ENCODE results near the gene ADH1A.
"Not testable (repeated sequence)": the region's sequence is repeated elsewhere in the genome, so short reads cannot be mapped to it uniquely, and the experiment has no call there.

Gene ADH1A

DNA sequence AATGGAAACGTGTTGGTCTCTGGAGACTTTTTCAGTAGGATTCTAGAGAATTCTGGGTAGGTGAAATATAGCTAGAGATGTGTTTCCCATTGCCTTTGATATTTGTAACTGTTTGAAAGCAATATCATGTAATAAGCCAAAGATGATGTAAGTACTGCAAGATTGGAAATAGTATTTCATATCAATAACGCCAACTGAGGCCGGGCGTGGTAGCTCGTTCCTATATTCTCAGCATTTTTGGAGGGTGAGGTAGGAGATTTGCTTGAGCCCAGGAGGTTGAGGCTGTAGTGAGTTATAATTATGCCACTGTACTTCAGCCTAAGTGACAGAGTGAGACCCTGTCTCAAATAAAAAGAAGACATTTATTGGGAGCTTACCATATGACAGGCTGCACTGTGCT is 9.5 kb downstream of the ADH1A start:
- no peak for DNase-seq (ENCODE audit: low read depth in 2 of 2)

DNA sequence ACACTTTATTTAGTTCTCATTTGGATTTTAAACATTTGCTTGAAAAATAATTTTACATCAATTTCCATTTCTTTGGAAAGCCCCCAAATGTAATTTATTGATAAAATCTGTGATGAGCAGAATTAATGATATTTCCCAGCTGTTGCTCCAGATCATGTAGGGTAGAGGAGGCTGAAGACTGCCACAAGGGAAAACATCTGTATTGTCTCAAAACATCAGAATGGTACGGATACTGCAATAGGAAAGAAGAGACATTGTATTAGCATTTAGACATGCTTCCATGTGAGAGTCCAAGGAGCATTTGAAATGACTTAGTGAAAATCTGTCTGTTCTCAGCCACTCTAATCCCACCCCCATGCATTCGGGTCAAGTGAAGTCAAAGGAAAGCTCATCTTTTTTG is 14.4 kb downstream of the ADH1A start:
- DNase-seq (ENCODE audit: low read depth in 2 of 2), result no peak

DNA sequence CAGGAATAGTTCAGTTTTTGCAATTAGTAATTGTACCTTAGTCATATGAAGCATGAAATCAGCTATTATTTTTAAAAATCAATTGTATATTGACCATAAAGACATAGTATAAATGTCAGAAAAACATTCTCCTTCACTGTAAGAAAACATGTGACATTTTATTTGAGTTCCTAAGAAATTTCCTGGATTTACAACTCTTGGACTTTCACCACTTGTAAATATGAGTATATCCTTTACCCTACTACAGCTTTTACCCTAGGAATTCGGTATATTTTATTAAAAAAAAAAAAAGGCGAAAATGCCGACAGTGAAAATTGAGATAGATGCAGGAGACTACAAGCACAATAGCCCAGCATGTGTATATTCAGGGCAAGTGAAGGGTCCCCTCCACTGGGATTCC is 14.9 kb downstream of the ADH1A start:
- no peak for DNase-seq (ENCODE audit: low read depth in 2 of 2)

DNA sequence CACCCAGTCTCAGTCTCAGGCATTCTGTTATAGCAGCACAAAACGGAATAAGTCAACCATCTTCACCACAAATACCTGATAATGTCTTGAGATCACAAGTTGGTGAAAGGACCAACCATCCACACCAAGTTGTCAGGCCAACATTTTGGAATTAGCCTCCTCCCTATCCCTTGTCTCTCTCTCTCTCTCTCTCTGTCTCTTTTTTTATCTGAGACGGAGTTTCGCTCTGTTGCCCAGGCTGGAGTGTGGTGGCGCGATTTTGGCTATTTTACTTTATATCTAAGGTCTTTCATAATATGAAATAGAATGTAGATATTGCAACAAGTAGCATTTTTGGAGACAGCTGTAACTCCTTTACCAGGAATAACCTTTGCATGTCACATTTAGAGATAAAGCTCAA is 15.7 kb downstream of the ADH1A start:
- DNase-seq (ENCODE audit: low read depth in 2 of 2), result no peak

- no peak for DNase-seq (ENCODE audit: low read depth in 2 of 2)
These were observed 17.1 kb downstream of the ADH1A start for GRCh38 chr4:99273704-99274103.

DNA sequence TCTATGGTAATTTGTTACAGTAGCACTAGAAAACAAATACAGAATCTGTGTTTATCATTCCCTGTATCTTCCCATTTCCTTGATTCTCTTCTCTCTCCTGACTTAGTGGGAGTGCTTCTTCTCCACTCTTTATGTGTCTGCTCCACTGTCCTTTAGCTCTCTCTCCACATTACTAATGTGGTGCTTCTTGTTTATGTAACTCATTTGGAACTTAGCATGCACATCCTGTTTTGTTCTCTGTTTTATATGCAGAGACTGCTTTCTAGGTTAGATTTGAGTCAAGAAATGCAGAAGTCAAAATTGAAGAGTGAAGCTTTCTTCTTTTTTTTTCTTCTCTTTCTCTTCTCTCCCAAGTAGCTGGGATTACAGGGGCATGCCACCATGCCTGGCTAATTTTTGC is 25.9 kb downstream of the ADH1A start:
- no peak for DNase-seq (ENCODE audit: low read depth in 2 of 2)

DNA sequence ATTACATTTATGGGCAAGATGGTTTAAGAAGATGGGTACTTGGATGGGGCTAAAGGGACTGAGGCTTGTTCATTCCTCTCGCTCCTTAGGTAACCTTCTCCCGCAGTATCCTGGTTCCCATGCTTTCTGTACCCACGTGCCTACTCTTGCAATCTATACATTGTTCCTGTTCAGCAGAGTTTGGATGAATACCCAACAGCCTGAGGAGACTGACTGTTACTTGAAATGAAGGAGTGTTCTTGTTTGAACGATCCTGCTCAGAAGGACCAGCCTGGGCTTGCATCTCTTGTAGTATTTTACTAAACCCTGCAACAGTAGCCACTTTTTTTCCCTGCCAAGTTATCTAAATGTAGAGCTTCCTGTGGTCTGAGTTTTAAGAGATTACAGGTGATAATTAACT is 38.0 kb downstream of the ADH1A start:
- DNase-seq (ENCODE audit: low read depth in 2 of 2), result no peak

DNA sequence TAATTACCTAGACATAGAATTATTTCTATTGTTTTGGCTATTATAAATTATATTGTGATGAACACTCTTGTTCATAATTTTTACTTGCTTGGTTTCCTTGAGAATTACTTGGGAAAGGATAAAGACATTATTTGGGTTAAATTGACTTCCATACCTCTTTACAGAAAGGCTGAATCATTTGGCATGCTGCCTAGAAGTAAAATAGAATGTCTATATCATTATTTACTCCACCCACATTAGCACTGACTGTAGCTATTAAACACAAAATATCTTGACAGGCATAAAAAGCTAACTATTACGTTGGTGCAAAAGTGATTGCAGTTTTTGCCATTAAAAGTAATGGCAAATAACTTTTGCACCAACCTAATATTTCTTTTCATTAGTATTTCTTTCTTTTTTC is 42.1 kb downstream of the ADH1A start:
- no peak for DNase-seq (ENCODE audit: low read depth in 2 of 2)

DNA sequence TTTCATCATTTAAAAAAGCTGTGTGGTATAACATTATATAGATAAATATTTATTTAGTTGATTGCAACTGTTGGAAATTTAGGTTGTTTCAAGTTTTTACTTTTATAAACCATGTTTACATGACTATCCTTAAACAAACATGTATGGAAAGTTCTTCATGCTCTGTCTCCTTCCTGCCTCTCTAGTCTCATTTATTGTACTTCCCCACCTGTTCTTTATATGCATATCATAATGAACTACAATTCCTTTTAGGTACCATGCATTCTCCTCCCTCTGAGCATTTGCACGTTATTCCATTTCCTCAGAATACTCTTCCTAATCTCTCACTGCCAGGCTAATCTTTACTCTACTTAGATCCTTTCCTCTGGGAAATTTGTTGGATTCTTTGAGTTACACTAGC is 54.8 kb downstream of the ADH1A start:
- DNase-seq (ENCODE audit: low read depth in 2 of 2), result no peak

DNA sequence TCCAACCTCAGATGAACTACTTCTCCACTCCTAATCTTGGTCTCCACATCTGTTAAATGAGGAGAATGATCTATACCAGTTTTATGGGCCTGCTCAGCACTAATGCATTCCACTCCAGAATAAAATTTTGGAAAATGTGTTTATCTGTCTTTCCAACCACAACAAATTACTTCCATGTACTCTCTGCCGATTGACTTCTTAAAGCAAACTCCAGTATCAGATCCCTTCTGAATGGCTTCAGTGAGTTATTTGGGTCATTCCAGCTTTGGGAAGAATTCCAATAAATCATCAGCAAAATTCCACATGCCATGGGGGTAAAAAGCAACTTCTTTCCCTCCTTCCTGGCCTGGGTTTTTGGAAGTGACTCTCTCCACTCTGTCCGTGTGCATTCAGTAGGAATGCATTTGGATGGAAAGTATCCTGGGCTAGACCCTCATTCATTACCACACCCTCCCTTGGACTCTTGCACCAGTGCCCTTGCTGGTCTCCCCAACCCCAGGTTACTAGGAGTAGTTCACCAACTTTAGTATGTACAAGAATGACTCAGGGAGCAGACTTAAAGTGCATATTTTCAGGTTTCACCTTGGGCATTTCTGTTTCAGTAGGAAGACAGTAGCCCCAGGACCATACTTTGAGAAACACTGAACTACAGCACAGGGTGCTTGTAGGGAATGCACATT is 56.3 kb downstream of the ADH1A start:
- no peak for DNase-seq (ENCODE audit: low read depth in 2 of 2)

DNA sequence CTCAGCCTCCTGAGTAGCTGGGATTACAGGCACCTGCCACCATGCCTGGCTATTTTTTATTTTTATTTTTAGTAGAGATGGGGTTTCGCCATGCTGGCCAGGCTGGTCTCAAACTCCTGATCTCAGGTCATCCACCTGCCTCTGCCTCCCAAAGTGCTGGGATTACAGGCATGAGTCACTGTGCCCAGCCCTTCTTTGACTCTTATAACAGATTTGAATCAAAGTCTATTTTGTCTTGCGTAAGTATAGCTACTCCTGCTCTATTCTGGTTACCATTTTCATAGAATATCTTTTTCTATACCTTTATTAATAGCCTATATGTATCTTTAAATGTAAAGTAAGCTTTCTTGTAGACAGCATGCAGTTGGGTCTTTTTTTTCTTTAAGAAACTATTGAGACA is 57.4 kb downstream of the ADH1A start:
- not testable (repeated sequence) for DNase-seq (ENCODE audit: low read depth in 2 of 2)

DNA sequence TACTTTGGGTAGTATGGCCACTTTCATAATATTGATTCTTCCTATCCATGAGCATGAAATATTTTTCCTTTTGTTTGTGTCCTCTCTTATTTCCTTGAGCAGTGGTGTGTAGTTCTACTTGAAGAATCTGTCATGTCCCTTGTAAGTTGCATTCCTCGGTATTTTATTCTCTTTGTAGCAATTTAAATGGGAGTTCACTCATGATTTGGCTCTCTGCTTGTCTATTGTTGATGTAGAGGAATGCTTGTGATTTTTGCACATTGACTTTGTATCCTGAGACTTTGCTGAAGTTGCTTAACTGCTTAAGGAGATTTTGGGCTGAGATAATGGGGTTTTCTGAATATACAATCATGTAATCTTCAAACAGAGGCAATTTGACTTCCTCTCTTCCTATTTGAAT is 62.1 kb downstream of the ADH1A start:
- DNase-seq (ENCODE audit: low read depth in 2 of 2), result not testable (repeated sequence)

- not testable (repeated sequence) for DNase-seq (ENCODE audit: low read depth in 2 of 2)
These were observed 63.1 kb downstream of the ADH1A start for GRCh38 chr4:99227646-99228045.

Measured in activated CD4-positive, alpha-beta T cell treated with anti-CD3 and anti-CD28 coated beads for 24 hours (primary cell).